ENCODE data around the gene TSPAN11.
A peak's percentile ranks its signal among the peaks of the same experiment; 100 is the strongest.
"Not testable (repeated sequence)": the region's sequence is repeated elsewhere in the genome, so short reads cannot be mapped to it uniquely, and the experiment has no call there.

Gene TSPAN11, protein sequence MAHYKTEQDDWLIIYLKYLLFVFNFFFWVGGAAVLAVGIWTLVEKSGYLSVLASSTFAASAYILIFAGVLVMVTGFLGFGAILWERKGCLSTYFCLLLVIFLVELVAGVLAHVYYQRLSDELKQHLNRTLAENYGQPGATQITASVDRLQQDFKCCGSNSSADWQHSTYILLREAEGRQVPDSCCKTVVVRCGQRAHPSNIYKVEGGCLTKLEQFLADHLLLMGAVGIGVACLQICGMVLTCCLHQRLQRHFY

DNA sequence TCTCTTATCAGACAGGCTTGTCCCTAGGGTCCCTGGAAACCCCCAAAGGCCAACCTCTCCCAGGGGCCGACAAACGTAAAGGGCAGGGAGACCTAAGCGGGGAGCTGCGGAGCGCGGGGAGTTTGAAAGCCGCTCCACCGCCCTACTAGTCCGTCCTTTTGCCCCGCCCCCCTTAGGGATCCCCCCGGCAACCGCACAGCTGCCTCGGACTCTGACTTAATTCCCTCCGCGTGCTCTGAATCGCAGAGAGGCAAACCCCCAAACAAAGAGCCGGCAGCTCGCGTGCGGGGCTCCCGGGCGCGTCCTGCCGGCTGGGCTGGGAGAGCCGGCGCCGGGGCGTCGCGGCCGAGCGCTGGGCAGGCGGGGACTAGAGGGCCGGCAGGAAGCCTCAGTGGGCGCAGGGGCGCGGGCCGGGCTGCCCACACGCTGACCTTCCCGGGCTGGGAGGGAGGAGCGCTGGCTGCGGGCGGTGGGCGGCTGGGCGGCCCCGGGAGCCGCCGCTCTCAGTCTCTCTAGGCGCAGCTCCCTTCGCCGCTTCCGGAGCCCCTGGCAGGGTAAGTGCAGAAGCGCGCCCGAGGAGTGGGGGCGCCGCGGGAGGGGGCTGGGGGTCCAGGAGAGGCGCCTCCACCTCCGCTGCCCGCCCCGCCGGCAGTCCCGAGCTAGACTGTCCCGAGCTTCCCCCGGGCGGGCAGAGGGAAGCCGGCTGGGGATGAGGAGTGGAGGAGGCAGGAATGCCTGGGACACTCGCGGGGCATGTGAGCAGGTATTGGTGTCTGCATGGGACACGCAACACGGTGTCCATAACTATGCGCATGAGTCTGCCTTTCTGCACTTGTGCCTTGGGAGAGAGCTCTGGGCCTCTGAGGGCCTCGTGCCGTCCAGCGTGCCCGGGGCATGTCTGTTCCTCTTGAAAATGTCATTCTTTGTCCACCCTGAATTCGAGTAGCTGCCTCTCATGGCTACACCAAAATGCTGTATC, at the start of gene TSPAN11:
Gene TSPAN11, plus strand, starts transcription at position 506 of the 979 bp plus-strand sequence. CDS start 27,244 bp downstream, outside the sequence.
- peak; percentile 1 to 9 for DNase-seq (ENCODE audit: low read depth in 2 of 2)

DNA sequence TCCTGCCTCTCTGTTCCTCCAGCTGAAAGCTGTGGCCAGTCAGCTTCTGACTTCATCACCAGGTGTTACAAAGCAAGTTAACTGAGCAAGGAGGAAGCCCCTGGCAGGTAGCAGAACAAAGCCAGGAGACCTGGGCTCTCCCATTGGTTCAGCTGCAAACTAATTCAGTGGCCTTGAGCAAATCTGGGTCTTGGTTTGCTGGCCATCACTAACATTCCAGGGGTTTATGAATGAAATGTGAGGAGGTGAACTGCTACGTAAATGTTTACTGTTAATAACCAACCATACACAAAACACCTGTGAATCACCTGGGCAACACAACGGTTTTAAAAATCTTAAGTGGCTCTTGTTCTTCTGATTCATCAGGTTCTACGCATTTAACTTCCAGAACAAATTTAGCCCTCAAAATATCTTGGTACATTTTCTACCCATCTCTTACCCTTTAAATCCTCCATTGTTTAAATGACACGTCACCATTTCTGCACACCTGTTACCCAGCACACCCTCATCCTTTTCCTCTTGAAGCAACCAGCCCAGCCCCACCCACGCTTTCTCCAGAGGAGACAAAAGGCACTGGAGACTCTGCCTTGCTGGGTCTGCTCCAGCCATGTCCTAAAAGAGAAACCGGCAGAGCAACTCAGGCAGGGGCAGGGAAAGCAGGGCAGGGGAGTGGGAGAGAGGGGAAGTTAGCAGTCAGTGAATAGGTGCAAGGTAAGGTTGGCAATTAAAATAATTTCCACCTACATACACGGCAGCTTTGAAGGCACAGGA, 49.3 kb upstream of the TSPAN11 start:
- DNase-seq (ENCODE audit: low read depth in 2 of 2) = no peak

DNA sequence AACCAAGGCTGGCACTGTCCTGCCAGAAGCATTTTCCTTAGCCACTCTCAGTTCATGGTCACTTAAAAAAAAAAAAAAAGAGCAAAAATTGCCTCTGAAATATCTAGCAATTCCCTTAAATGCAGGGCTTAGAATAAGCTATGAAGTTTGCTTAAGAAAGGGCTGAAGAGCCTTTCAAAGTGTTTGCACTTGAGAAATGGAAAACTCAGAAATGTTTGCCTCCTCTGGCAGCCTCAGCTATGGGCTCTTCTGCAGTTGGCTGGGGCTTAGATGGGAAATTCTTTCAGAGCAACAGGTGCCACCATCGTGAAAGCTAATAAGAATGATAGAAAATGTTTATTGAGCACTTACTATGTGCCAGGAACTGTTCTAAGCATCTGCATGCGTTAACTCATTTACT, 48.5 kb upstream of the TSPAN11 start:
- no peak for DNase-seq (ENCODE audit: low read depth in 2 of 2)

DNA sequence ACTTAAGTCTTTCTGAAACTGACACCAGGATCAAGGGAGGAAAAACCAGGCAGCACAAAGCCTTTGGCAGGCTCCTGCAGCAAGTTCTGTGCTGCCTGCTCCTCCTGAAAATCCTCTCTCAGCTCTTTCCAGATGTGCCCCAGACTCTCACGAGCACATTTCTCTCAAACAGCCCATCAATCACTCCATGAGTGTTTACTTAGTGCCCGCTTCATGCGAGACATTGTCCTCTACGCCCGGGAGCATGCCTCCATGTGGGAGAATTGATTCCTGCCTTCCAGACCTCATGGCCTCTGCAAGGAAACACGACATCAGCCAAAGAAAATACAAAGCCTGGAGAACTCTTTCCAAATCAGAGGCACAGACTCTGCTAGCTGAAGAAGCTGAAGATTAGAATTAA, 46.5 kb upstream of the TSPAN11 start:
- no peak for DNase-seq (ENCODE audit: low read depth in 2 of 2)

DNA sequence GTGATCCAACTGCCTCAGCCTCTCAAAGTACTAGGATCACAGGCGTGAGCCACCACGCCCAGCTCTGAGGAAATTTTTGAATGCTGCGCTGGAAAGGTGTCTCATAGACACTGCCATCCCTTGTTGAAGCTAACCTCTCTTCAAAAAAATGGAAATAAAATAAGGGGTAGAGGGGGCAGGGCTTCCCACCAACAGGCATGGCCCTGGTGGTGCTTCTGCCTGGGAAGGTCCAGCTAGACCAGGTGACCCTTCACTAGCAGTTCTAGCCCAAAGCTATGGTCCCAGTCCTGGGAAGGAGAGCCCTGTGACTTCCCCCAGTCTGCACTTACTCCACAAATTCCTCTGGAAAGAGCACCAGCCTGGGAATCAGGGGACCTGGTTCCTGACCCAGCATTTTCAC, 45.7 kb upstream of the TSPAN11 start:
- no peak for DNase-seq (ENCODE audit: low read depth in 2 of 2)

DNA sequence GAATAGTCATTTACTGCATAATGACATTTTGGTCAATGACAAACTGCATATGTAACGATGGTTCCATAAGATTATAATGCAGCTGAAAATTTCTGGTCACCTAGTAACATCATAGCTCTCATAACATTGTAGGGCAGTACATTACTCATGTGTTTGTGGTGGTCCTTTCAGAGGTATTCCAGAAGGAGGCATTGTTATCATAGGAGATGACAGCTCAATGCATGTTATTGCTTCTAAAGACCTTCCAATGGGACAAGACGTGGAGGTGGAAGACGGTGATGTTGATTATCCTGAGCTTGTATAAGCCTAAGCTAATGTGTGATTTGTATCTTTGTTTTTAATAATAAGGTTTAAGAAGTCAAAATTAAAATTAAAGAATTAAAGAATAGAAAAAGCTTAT, 43.8 kb upstream of the TSPAN11 start:
- no peak for DNase-seq (ENCODE audit: low read depth in 2 of 2)

DNA sequence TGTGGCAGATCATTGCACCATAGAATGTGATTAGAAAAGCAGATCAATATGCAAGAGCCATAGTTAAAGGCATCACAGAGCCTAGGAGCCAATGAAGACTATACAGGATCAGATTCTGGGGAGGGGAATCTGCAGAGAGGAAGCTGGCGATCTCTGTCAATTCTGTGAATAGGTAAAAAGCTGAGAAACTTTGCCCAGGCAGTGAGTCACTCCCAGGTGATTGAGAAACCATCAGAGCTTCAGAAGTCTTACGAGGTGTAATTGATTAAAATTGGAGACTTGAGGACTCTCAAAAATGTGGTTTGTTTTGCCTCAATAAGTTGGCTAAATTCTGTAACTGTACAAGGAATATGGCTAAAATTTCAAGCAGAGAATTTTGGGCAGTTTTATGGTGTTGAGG, 41.7 kb upstream of the TSPAN11 start:
- no peak for DNase-seq (ENCODE audit: low read depth in 2 of 2)

DNA sequence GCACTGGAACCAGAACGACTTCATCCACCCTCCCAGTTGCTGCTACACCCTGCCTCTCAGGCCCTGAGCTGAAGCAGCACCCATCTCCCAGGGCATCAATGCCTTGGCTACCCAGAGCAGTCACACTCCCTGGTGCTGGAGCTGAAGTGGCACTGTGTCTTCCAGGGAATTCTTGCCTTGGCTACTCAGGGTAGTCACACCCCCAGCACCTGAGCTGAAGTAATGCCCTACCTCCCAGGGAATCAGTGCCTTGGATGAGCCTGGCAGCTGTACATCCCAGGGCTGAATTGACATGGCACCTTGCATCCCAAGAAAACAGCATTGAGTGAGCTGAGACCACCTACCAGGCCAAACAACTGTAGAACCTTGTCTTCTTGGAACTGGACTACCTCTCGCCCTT, 41.2 kb upstream of the TSPAN11 start:
- no peak for DNase-seq (ENCODE audit: low read depth in 2 of 2)

DNA sequence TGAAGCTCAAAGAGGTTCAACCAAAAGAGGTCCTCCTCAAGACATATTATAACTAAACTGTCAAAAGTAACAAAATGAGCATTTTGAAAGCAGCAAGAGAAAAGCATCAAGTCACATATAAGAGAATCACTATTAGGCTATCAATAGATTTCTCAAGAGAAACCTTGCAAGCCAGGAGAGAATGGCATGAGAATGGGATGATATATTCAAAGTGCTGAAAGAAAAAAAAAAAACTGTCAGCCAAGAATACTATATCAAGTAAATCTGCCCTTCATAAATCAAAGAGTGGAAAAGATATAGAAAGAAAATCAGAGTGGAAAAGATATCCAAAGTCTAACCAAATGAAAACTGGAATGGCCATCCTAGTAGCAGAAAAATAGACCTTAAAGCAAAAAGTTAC, 39.3 kb upstream of the TSPAN11 start:
- DNase-seq (ENCODE audit: low read depth in 2 of 2) = no peak

DNA sequence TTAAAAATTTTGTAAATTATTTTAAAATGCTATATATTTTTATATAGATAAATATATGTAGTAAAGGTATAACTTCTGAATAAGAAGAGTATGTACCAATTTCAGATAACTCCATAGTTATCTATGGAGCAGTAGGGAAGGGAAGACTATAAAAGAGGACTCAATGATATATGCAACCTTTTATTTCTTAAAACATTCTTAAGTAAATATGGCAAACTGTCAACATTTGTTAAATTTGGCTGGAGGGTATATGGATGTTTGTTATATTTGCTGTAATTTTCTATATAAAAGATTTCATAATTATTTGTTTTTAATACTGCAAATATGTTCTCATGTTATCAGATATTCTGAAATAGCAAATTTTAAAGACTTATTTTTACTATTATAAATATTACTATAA, 38.3 kb upstream of the TSPAN11 start:
- DNase-seq (ENCODE audit: low read depth in 2 of 2) = no peak

DNA sequence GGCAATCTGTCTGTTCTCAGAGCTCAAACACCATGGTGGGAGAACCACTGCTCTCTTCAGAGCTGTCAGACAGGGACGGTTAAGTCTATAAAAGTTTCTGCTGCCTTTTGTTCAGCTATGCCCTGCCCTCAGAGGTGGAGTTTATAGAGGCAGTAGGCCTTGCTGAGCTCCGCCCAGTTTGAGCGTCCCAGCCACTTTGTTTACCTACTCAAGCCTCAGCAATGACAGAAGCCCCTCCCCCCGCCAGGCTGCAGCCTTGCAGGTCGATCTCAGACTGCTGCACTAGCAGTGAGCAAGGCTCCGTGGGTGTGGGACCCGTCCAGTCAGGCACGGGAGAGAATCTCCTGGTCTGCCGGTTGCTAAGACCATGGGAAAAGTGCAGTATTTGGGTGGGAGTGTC, 32.0 kb upstream of the TSPAN11 start:
- not testable (repeated sequence) for DNase-seq (ENCODE audit: low read depth in 2 of 2)

DNA sequence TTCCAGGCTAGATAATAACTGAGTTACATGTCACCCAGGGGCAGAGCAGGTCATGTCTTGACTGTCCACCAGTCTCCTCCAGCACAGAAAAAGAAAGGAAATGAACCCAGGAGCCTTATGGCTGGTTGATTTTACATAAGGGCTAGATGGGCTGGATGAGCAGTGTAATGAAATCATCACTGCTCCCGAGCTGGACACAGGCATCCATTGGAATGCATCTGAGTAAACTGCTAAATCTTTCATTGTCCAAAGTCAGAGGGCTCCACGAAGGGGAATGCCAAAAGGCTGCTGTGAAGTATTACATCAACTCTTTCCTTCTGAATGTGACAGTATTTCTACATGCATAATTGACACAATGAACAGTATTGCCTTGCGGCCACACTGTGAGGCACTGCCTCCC, 30.1 kb upstream of the TSPAN11 start:
- DNase-seq (ENCODE audit: low read depth in 2 of 2) = no peak

DNA sequence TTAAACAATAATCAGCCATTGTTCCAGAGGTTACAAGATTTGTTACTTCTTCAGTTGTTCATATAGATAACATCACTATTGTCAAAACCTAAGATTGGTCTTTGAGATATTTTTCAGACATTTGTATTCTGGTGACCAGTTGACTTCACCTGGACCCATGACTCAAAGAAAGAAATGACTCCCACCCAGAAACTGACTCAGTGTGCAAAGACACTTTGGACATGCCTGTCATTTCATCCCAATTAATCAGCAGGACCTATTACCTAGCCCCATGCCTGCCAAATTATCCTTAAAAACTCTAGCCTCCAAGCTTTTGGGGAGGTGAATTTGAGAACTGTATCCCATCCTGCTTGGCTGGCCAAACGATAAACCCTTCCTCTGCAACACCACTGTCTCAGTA, 27.7 kb upstream of the TSPAN11 start:
- no peak for DNase-seq (ENCODE audit: low read depth in 2 of 2)

DNA sequence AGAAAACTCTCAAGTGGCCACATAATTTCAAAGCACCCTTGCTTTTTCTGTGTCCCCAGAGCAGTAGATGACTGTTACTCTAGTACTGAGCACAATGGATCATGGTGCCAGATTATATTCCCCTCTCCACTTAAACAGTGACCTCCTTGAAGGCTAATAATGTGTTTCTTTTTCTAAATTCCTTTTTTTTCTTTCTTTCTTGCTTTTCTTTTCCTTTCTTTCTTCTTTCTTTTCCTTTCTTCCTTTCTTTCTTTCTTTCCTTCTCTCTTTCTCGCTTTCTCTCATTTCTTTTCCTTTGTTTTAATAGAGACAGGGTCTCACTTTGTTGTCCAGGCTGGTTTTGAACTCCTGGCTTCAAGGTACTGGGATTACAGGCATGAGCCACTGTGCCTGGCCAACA, 26.2 kb upstream of the TSPAN11 start:
- DNase-seq (ENCODE audit: low read depth in 2 of 2) = no peak

DNA sequence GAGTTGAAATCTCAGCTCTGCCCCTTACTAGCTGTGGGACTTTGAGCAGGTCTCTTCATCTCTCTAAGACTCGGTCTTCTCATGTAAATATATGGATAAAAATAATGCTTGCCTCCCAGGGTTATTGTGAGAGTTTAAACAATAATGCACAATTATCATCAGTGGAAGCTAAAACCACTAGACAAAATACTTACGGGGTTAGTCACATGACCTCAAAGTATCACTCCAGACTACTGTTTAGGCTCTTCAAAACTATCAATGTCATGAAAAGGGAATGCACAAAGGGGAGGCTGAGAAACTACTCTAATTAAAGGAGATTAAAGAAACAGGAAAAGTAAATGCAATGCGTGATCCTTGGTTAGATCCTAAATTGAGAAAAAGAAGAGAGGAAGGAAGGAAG, 24.5 kb upstream of the TSPAN11 start:
- DNase-seq (ENCODE audit: low read depth in 2 of 2) = no peak

DNA sequence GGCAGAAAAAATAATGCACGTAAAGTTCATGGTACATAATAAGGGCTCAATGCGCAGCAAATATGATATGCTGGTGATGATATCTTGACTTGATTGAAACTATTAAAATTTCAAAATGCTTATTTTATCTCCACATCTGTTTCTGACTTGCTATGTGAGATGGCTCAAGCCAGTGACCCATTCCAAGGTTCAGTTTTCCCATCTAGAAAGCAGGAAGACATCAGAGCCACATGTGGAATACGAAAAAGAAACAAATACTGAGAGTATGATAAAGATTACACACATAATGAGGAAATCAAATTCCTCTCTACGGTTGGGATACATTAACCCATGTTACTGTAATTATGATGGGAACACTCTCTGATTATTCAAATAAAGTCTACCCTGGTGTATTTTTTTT, 24.0 kb upstream of the TSPAN11 start:
- DNase-seq (ENCODE audit: low read depth in 2 of 2) = no peak

DNA sequence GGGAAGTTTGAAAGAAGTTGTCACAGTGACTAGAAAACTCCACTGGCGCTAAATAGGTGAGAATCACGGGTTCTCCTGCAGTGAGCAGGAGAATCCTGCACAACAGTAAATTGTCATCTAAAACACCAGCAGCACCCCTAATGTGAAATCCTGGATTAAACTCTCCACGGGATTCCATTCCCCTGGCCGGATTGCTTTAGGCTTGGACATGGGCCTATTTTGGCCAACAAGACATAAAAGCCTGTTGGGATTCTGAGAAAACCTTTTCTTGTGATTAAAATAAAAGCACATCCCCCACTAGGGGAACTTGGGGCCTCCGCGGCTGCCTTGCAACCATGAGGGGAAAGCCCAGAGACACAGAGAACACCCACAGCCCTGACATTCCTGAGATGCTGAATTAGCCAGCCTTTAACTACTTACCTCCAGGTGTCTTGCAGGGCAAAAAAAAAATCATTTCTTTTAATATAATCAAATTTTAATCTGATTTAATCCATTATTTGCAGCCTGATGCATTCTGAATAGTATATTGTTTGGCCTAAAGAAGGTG, 21.0 kb upstream of the TSPAN11 start:
- no peak for DNase-seq (ENCODE audit: low read depth in 2 of 2)

DNA sequence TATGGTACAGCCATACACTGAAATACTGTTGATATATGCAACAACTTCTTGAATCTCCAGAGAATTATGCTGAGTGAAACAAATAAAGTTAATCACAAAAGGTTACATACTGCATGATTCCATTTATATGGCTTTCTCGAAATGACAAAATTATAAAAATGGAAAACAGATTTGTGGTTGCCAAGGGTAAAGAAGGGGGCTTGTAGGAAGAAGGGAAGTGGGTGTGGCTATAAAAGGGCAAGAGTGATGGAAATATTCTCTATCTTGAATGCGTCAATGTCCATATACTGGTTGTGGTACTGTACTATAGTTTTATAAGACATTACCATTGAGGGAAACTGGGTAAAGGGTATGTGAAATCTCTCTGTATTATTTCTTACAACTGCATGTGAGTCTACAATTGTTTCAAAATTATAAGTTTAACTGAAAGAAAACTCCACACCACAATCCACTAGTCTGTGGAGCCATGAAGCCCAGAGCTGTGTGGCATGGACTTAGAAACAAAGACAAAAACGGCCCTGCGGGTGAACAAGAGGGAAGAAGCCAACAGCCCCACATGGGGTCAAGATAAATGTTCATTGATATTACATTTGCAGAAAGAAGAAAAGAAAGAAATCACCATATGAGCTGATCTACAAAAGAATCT, 18.3 kb upstream of the TSPAN11 start:
- DNase-seq (ENCODE audit: low read depth in 2 of 2) = no peak

DNA sequence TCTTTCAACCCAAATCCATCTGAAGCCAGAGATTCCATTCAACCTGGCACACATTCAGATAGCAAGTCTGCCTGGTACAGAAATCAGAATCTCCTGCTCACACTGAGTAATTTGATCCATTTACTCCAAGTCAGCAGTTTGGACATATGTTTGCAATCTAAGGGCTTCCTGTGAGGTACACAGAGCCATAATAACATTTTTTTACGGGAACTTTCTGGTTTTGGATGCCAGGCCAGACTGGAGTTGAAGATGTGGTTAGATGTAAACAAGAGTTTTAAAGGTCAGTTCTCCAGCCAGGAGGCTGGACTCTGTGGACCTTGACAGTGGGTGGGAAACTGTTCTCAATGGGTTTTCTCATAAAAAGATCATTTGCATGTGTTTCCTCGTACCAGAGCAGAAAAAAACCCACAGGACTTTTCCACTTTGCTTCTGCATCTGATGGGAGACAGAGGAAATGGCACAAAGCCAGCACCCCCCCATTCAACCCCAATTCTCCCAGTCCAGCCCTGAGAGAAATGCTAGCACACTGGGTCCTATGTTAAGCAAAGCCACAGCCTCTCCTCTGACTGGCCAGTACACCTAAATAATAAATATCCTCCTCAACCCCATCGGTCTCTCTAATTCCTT, 17.7 kb upstream of the TSPAN11 start:
- no peak for DNase-seq (ENCODE audit: low read depth in 2 of 2)

DNA sequence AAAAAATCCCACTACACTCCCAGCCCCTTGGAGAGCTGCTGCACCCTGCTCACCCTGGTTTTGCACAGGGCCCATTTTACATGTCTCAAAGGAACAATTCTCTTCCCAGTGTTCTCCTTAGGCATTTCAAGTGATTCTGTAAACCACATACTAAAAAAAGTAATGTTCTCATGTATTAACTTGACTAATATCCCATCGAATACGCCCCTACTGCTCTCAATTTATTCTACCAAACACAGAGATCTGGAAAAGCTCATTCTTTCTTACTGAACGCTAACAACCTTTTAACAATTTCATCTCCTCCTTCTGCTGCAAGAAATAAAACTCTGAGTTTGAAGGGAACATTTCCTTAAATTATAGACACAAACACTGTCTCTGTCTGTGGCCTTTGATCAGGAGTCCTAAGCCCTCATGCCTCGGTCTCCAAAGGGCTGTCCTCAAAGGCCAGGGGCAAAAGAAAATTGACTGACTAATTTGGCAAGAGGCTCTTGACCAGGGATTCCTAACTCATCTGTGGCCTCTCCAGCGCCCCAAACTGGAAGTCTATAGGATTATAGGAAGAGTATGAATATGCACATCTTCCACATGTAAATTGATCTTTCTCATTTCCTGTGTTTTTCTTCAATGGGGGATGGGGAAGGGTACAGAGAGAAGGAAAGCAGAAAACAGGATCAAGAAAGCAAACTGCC, 17.1 kb upstream of the TSPAN11 start:
- no peak for DNase-seq (ENCODE audit: low read depth in 2 of 2)

DNA sequence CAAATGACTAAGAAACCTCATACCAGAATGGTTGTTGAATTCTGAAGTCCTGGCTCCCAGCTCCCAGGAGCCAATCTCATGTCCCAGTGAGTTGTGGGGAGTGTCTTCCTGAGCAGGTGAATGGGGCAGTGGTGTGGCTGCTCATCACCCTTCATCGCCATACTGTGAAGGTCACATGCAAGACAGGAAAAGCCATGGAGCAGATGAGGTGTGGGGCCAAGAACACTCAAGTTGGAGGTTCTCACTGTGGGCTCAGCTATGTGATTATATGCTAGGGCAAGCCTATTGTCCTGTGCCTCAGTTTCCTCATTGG, 16.6 kb upstream of the TSPAN11 start:
- DNase-seq (ENCODE audit: low read depth in 2 of 2) = no peak

Measured in stimulated activated CD8-positive, alpha-beta memory T cell treated with anti-CD3 and anti-CD28 coated beads, Interleukin-2, amount 100 ng/mL, for 48 hours (primary cell).